ENCODE data around the gene RUFY1. TPM values are rescaled to one million over a fixed set of nuclear protein-coding genes. Genes with fewer than 3 reads are reported as not detected.

Gene RUFY1
- total RNA-seq, 2 donors from 2014 or later, result 37.1 to 44.0 TPM

DNA sequence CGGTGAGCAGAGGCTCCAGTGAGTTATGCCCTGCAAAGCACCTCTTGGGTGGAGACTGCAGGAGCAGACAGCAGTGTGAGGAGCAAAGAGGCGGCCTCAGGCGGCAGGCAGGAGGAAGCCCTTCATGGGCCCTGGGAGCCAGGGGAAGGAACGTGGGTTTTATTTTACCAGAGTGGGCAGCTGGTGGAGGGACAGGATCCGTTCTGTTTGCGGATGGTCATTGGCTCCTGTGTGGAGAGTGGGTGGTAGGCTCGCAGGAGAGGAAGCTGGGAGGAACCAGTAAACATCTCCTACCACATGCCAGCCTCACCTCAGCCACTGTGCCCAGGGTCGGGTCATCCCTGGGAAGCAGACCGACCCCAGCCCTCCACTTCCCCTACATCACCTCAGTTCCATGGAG lies 48.7 kb downstream of the RUFY1 start:
- H3K9ac ChIP-seq (ENCODE audit: low read depth in 2 of 2, low read length in 2 of 2), result no peak overlapping the region
- no peak for DNase-seq
- H3K36me3 ChIP-seq, result no peaks in the 10 kb centered on the region
- no peaks in the 10 kb centered on the region for H3K9me3 ChIP-seq
- no peaks in the 10 kb centered on the region for H3K27me3 ChIP-seq
- no peaks in the 10 kb centered on the region for H3K4me1 ChIP-seq
- H3K4me3 ChIP-seq, result no peak overlapping the region
- intact Hi-C loops (cut with DNase I), result no loop called here
- no peak overlapping the region for H3K27ac ChIP-seq
- TF ChIP-seq, protein P1, sequence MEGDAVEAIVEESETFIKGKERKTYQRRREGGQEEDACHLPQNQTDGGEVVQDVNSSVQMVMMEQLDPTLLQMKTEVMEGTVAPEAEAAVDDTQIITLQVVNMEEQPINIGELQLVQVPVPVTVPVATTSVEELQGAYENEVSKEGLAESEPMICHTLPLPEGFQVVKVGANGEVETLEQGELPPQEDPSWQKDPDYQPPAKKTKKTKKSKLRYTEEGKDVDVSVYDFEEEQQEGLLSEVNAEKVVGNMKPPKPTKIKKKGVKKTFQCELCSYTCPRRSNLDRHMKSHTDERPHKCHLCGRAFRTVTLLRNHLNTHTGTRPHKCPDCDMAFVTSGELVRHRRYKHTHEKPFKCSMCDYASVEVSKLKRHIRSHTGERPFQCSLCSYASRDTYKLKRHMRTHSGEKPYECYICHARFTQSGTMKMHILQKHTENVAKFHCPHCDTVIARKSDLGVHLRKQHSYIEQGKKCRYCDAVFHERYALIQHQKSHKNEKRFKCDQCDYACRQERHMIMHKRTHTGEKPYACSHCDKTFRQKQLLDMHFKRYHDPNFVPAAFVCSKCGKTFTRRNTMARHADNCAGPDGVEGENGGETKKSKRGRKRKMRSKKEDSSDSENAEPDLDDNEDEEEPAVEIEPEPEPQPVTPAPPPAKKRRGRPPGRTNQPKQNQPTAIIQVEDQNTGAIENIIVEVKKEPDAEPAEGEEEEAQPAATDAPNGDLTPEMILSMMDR (IDR thresholded peaks at IDR 0.05), result no peak

- H3K36me3 ChIP-seq, result no peaks in the 10 kb centered on the region
- H3K27ac ChIP-seq, result no peak overlapping the region
- intact Hi-C loops (cut with DNase I), result no loop called here
- H3K4me1 ChIP-seq, result no peaks in the 10 kb centered on the region
- no peak overlapping the region for H3K9ac ChIP-seq (ENCODE audit: low read depth in 2 of 2, low read length in 2 of 2)
- no peak overlapping the region for H3K4me3 ChIP-seq
- TF ChIP-seq, protein P1 (IDR thresholded peaks at IDR 0.05), result no peak
- DNase-seq, result no peak
- no peaks in the 10 kb centered on the region for H3K9me3 ChIP-seq
- no peaks in the 10 kb centered on the region for H3K27me3 ChIP-seq
Observed at GRCh38 chr5:179599566-179599965, 49.2 kb downstream of the RUFY1 start.

DNA sequence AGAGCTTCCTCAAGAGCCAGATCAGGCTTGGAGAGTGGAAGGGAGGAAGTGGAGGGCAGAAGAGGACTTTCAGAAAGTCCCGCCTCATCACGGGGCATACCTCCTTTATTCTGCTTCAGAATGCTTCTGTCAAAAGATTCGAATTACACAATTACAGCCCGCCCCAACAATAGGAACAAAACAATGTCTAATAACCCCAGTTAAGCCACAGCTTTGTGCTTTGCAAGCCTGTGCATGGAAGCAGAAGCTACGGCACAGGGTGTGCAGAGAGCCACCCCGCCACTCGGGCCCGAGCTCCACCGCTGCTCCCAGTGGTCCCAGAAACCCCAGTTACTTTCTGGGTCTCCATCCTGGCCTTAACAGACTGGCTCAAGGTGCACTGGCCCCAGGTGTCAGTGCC lies 49.6 kb downstream of the RUFY1 start:
- DNase-seq, result no peak
- Histone ChIP-seq H3K9ac (ENCODE audit: low read depth in 2 of 2, low read length in 2 of 2) (no peak overlapping the region), H3K4me3 (no peak overlapping the region), H3K4me1 (no peaks in the 10 kb centered on the region), H3K9me3 (no peaks in the 10 kb centered on the region), H3K27ac (no peak overlapping the region), H3K27me3 (no peaks in the 10 kb centered on the region), H3K36me3 (no peaks in the 10 kb centered on the region)
- TF ChIP-seq, protein P1 (IDR thresholded peaks at IDR 0.05), result no peak
- intact Hi-C loops (cut with DNase I), result no loop called here

- TF ChIP-seq, protein P1 (IDR thresholded peaks at IDR 0.05), result no peak
Observed at GRCh38 chr5:179601871-179602625, 51.7 kb downstream of the RUFY1 start.

GRCh38 chr5:179603308-179603707 lies 53.0 kb downstream of the RUFY1 start:
- no peak for DNase-seq
- no peaks in the 10 kb centered on the region for H3K36me3 ChIP-seq

More at GRCh38 chr5:179601871-179602625, 51.7 kb downstream of the RUFY1 start:
- H3K9ac ChIP-seq (ENCODE audit: low read depth in 2 of 2, low read length in 2 of 2), result no peak overlapping the region
- no peaks in the 10 kb centered on the region for H3K9me3 ChIP-seq
- no peaks in the 10 kb centered on the region for H3K4me1 ChIP-seq
- intact Hi-C loops (cut with DNase I), result no loop called here
- H3K36me3 ChIP-seq, result no peaks in the 10 kb centered on the region
- no peaks in the 10 kb centered on the region for H3K27me3 ChIP-seq
- no peak overlapping the region for H3K4me3 ChIP-seq
- no peak for DNase-seq
- no peak overlapping the region for H3K27ac ChIP-seq

More at GRCh38 chr5:179603308-179603707, 53.0 kb downstream of the RUFY1 start:
- H3K9ac ChIP-seq (ENCODE audit: low read depth in 2 of 2, low read length in 2 of 2), result no peak overlapping the region
- intact Hi-C loops (cut with DNase I), result no loop called here
- no peaks in the 10 kb centered on the region for H3K4me1 ChIP-seq
- no peak overlapping the region for H3K4me3 ChIP-seq
- no peaks in the 10 kb centered on the region for H3K27me3 ChIP-seq
- TF ChIP-seq, protein P1 (IDR thresholded peaks at IDR 0.05), result no peak
- no peaks in the 10 kb centered on the region for H3K9me3 ChIP-seq
- no peak overlapping the region for H3K27ac ChIP-seq
